ENCODE measurements around the gene NIM1K.

GRCh38 chr5:43191740-43192557, at the start of gene NIM1K:
- TF ChIP-seq CTCF (conservative IDR thresholded peaks at IDR 0.05) = no peak
- TF ChIP-seq EZH2 (IDR thresholded peaks at IDR 0.05; ENCODE audit: low read depth) = no peak
